WTC11 (cell line): ENCODE data around the gene LDLRAD4. TPM values are rescaled to one million over a fixed set of nuclear protein-coding genes. Genes with fewer than 3 reads are reported as not detected.

Experiments
- ATAC-seq: fragments of 200-7000 bp; cut with Tn5 transposase; 2 replicates; pipeline ENCODE4 v1.10.0; 2021; ENCODE audit warnings: mild to moderate bottlenecking, moderate library complexity
- CTCF ChIA-PET: fragments of 300-600 bp; sonication (Branson Sonifier 250); formaldehyde crosslinking; loops from one replicate; lab custom pipeline; 2021; ENCODE audit warnings: antibody characterized with exemption; lab: Charles Lee
- POLR2A ChIA-PET: fragments of 350-600 bp; sonication (Branson Sonifier 250); formaldehyde crosslinking; loops from one replicate; lab custom pipeline; 2021; ENCODE audit warnings: antibody characterized with exemption; lab: Charles Lee
- DNase-seq: peaks from one replicate; pipeline ENCODE4 v3.0.0; 2021; ENCODE audit warnings: low spot score
- H3K27ac Mint-ChIP-seq: 2 replicates; pipeline ENCODE4 v1.8.0; 2021; ENCODE audit warnings: mixed read lengths
- H3K27me3 Mint-ChIP-seq: 2 replicates; pipeline ENCODE4 v1.8.0; 2021; ENCODE audit warnings: low read depth, mild to moderate bottlenecking, moderate library complexity, mixed read lengths
- H3K36me3 Mint-ChIP-seq: 2 replicates; pipeline ENCODE4 v1.8.0; 2021; ENCODE audit warnings: mixed read lengths
- H3K4me1 Mint-ChIP-seq: 2 replicates; pipeline ENCODE4 v1.8.0; 2022; ENCODE audit warnings: mixed read lengths
- H3K4me3 Mint-ChIP-seq: 2 replicates; pipeline ENCODE4 v1.8.0; 2021; ENCODE audit warnings: mild to moderate bottlenecking, moderate library complexity, mixed read lengths
- H3K9me3 Mint-ChIP-seq: 2 replicates; pipeline ENCODE4 v1.8.0; 2021; ENCODE audit warnings: mixed read lengths
- ATF6 ChIP-seq: sonication (generic); formaldehyde crosslinking; IDR thresholded peaks from 2 replicates; pipeline ENCODE4 v1.8.1; 2023; ENCODE audit warnings: mild to moderate bottlenecking, missing genetic modification reagents
- CREB1 ChIP-seq: sonication (generic); formaldehyde crosslinking; IDR thresholded peaks from 2 replicates; pipeline ENCODE4 v1.8.0; 2023; ENCODE audit warnings: mild to moderate bottlenecking, missing genetic modification reagents
- CREM ChIP-seq: sonication (generic); formaldehyde crosslinking; IDR thresholded peaks from 2 replicates; pipeline ENCODE4 v1.8.1; 2022; ENCODE audit warnings: mild to moderate bottlenecking, missing genetic modification reagents, moderate library complexity
- ELF4 ChIP-seq: sonication (generic); formaldehyde crosslinking; IDR thresholded peaks from 2 replicates; pipeline ENCODE4 v1.8.1; 2022; ENCODE audit warnings: low read depth, mild to moderate bottlenecking, moderate library complexity, missing genetic modification reagents
- ERG ChIP-seq: fragments of 250-450 bp; sonication (Bioruptor Pico); IDR thresholded peaks from 2 replicates; pipeline ENCODE4 v1.8.0; 2021; ENCODE audit warnings: mild to moderate bottlenecking
- MAX ChIP-seq: sonication (generic); formaldehyde crosslinking; IDR thresholded peaks from 2 replicates; pipeline ENCODE4 v1.8.0; 2022; ENCODE audit warnings: mild to moderate bottlenecking, missing genetic modification reagents
- MXD4 ChIP-seq: fragments of 250-450 bp; sonication (Bioruptor Pico); IDR thresholded peaks from 2 replicates; pipeline ENCODE4 v1.8.0; 2021; ENCODE audit warnings: mild to moderate bottlenecking, moderate library complexity, borderline replicate concordance
- NFYB ChIP-seq: sonication (generic); formaldehyde crosslinking; conservative IDR thresholded peaks from 2 replicates; pipeline ENCODE4 v1.8.0; 2022; ENCODE audit warnings: low read depth, missing genetic modification reagents
- PRRX2 ChIP-seq: fragments of 250-450 bp; sonication (Bioruptor Pico); IDR thresholded peaks from 2 replicates; pipeline ENCODE4 v1.8.0; 2021; ENCODE audit warnings: mild to moderate bottlenecking
- SMAD3 ChIP-seq: sonication (generic); formaldehyde crosslinking; IDR thresholded peaks from 2 replicates; pipeline ENCODE4 v1.8.0; 2022; ENCODE audit warnings: missing genetic modification reagents, mild to moderate bottlenecking, borderline replicate concordance
- SOX15 ChIP-seq: fragments of 250-450 bp; sonication (Bioruptor Pico); IDR thresholded peaks from 2 replicates; pipeline ENCODE4 v1.9.0; 2021; ENCODE audit warnings: mild to moderate bottlenecking
- SP1 ChIP-seq: sonication (generic); formaldehyde crosslinking; conservative IDR thresholded peaks from 2 replicates; pipeline ENCODE4 v1.8.1; 2022; ENCODE audit warnings: missing genetic modification reagents
- ZNF232 ChIP-seq: sonication (generic); formaldehyde crosslinking; IDR thresholded peaks from 2 replicates; pipeline ENCODE4 v1.8.0; 2022; ENCODE audit warnings: mild to moderate bottlenecking, missing genetic modification reagents
- ZNF317 ChIP-seq: sonication (generic); formaldehyde crosslinking; IDR thresholded peaks from 2 replicates; pipeline ENCODE4 v1.8.1; 2023; ENCODE audit warnings: low read depth, mild to moderate bottlenecking, moderate library complexity, missing genetic modification reagents, borderline replicate concordance
- total RNA-seq: library from RNA; stranded (reverse); gene quantifications from 3 replicates; pipeline ENCODE4 v1.2.3, GENCODE V29; 2021
- TF ChIP-seq, protein P1 (sequence below): sonication (generic); formaldehyde crosslinking; IDR thresholded peaks from 2 replicates; pipeline ENCODE4 v1.8.1; 2023; ENCODE audit warnings: mild to moderate bottlenecking, missing genetic modification reagents, borderline replicate concordance
- TF ChIP-seq, protein P2 (sequence below): fragments of 250-450 bp; sonication (Bioruptor Pico); IDR thresholded peaks from 2 replicates; pipeline ENCODE4 v2.1.2; 2022; ENCODE audit warnings: mild to moderate bottlenecking, moderate library complexity
- TF ChIP-seq, protein P3 (sequence below): sonication (generic); formaldehyde crosslinking; IDR thresholded peaks from 2 replicates; pipeline ENCODE4 v1.8.0; 2022; ENCODE audit warnings: missing genetic modification reagents
- TF ChIP-seq, protein P4 (sequence below): sonication (generic); formaldehyde crosslinking; IDR thresholded peaks from 2 replicates; pipeline ENCODE4 v1.8.0; 2022; ENCODE audit warnings: mild to moderate bottlenecking, missing genetic modification reagents
- TF ChIP-seq, protein P5 (sequence below): sonication (generic); formaldehyde crosslinking; IDR thresholded peaks from 2 replicates; pipeline ENCODE4 v1.8.1; 2022; ENCODE audit warnings: mild to moderate bottlenecking, missing genetic modification reagents, moderate library complexity, borderline replicate concordance

The LDLRAD4 gene
- total RNA-seq, 1 experiment from 2014 or later: 6.2 TPM

DNA sequence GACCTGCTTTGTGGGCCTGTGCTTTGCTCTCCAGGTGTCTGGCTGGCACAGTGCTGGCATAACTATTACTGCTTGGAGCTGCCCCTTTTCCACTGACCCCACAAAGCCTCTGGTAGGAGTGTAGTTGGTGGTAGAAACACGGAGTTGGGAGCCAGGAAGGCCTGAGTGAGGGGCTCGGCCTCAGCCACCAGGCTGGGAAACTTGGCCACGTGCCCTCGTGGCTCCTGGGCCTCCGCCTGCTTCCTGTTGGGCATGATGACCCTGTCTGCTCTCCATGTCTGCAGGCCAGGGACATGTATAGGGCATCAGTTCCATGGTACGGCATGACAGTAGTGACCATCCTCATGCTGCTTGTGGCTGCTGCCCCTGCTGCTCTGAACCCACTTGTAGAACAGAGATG, 266.6 kb downstream of the LDLRAD4 start (continued):
- TF ChIP-seq ERG (CRISPR knock-in tag) (no peak), PRRX2 (CRISPR knock-in tag) (no peak), ZNF232 (no peak)
- TF ChIP-seq, protein P1, sequence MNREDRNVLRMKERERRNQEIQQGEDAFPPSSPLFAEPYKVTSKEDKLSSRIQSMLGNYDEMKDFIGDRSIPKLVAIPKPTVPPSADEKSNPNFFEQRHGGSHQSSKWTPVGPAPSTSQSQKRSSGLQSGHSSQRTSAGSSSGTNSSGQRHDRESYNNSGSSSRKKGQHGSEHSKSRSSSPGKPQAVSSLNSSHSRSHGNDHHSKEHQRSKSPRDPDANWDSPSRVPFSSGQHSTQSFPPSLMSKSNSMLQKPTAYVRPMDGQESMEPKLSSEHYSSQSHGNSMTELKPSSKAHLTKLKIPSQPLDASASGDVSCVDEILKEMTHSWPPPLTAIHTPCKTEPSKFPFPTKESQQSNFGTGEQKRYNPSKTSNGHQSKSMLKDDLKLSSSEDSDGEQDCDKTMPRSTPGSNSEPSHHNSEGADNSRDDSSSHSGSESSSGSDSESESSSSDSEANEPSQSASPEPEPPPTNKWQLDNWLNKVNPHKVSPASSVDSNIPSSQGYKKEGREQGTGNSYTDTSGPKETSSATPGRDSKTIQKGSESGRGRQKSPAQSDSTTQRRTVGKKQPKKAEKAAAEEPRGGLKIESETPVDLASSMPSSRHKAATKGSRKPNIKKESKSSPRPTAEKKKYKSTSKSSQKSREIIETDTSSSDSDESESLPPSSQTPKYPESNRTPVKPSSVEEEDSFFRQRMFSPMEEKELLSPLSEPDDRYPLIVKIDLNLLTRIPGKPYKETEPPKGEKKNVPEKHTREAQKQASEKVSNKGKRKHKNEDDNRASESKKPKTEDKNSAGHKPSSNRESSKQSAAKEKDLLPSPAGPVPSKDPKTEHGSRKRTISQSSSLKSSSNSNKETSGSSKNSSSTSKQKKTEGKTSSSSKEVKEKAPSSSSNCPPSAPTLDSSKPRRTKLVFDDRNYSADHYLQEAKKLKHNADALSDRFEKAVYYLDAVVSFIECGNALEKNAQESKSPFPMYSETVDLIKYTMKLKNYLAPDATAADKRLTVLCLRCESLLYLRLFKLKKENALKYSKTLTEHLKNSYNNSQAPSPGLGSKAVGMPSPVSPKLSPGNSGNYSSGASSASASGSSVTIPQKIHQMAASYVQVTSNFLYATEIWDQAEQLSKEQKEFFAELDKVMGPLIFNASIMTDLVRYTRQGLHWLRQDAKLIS (CRISPR knock-in tag): no peak
- TF ChIP-seq, protein P2, sequence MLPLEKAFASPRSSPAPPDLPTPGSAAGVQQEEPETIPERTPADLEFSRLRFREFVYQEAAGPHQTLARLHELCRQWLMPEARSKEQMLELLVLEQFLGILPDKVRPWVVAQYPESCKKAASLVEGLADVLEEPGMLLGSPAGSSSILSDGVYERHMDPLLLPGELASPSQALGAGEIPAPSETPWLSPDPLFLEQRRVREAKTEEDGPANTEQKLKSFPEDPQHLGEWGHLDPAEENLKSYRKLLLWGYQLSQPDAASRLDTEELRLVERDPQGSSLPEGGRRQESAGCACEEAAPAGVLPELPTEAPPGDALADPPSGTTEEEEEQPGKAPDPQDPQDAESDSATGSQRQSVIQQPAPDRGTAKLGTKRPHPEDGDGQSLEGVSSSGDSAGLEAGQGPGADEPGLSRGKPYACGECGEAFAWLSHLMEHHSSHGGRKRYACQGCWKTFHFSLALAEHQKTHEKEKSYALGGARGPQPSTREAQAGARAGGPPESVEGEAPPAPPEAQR: no peak
- TF ChIP-seq, all 79 proteins: peak for 0

GRCh38 chr18:13485604-13486003, 267.0 kb downstream of the LDLRAD4 start:
- CTCF ChIA-PET: no interaction called here
- Mint-ChIP-seq H3K27ac (no peak overlapping the region), H3K27me3 (no peaks in the 10 kb centered on the region; the same call in 1 of the 2 replicates), H3K4me1 (peaks cover 22% of the 10 kb centered on the region), H3K9me3 (peaks cover 14% of the 10 kb centered on the region), H3K36me3 (no peaks in the 10 kb centered on the region), H3K4me3 (no peak overlapping the region)
- TF ChIP-seq ELF4 (CRISPR knock-in tag): no peak
- no peak for TF ChIP-seq ZNF317 (CRISPR knock-in tag)
- TF ChIP-seq MAX (CRISPR knock-in tag): no peak
- TF ChIP-seq MXD4 (CRISPR knock-in tag): no peak
- TF ChIP-seq, protein P3, sequence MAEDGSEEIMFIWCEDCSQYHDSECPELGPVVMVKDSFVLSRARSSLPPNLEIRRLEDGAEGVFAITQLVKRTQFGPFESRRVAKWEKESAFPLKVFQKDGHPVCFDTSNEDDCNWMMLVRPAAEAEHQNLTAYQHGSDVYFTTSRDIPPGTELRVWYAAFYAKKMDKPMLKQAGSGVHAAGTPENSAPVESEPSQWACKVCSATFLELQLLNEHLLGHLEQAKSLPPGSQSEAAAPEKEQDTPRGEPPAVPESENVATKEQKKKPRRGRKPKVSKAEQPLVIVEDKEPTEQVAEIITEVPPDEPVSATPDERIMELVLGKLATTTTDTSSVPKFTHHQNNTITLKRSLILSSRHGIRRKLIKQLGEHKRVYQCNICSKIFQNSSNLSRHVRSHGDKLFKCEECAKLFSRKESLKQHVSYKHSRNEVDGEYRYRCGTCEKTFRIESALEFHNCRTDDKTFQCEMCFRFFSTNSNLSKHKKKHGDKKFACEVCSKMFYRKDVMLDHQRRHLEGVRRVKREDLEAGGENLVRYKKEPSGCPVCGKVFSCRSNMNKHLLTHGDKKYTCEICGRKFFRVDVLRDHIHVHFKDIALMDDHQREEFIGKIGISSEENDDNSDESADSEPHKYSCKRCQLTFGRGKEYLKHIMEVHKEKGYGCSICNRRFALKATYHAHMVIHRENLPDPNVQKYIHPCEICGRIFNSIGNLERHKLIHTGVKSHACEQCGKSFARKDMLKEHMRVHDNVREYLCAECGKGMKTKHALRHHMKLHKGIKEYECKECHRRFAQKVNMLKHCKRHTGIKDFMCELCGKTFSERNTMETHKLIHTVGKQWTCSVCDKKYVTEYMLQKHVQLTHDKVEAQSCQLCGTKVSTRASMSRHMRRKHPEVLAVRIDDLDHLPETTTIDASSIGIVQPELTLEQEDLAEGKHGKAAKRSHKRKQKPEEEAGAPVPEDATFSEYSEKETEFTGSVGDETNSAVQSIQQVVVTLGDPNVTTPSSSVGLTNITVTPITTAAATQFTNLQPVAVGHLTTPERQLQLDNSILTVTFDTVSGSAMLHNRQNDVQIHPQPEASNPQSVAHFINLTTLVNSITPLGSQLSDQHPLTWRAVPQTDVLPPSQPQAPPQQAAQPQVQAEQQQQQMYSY (CRISPR knock-in tag): no peak
- TF ChIP-seq SOX15: no peak
- no peak for TF ChIP-seq SMAD3 (CRISPR knock-in tag)
- no peak for TF ChIP-seq CREM (CRISPR knock-in tag)
- no peak for TF ChIP-seq SP1 (CRISPR knock-in tag)
- no peak for TF ChIP-seq ATF6 (CRISPR knock-in tag)
- TF ChIP-seq, protein P4, sequence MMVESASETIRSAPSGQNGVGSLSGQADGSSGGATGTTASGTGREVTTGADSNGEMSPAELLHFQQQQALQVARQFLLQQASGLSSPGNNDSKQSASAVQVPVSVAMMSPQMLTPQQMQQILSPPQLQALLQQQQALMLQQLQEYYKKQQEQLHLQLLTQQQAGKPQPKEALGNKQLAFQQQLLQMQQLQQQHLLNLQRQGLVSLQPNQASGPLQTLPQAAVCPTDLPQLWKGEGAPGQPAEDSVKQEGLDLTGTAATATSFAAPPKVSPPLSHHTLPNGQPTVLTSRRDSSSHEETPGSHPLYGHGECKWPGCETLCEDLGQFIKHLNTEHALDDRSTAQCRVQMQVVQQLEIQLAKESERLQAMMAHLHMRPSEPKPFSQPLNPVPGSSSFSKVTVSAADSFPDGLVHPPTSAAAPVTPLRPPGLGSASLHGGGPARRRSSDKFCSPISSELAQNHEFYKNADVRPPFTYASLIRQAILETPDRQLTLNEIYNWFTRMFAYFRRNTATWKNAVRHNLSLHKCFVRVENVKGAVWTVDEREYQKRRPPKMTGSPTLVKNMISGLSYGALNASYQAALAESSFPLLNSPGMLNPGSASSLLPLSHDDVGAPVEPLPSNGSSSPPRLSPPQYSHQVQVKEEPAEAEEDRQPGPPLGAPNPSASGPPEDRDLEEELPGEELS: no peak
- TF ChIP-seq, protein P5, sequence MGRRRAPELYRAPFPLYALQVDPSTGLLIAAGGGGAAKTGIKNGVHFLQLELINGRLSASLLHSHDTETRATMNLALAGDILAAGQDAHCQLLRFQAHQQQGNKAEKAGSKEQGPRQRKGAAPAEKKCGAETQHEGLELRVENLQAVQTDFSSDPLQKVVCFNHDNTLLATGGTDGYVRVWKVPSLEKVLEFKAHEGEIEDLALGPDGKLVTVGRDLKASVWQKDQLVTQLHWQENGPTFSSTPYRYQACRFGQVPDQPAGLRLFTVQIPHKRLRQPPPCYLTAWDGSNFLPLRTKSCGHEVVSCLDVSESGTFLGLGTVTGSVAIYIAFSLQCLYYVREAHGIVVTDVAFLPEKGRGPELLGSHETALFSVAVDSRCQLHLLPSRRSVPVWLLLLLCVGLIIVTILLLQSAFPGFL: no peak
- no peak for TF ChIP-seq NFYB (CRISPR knock-in tag)
- no peak for TF ChIP-seq CREB1 (CRISPR knock-in tag)
- POLR2A ChIA-PET: no interaction called here
- ATAC-seq (no peak), DNase-seq (no peak)
